Left ventricle myocardium inferior (tissue), 1 donor: ENCODE measurements around the gene CATSPER3. TPM values are rescaled to one million over a fixed set of nuclear protein-coding genes. Genes with fewer than 3 reads are reported as not detected.

Experiments
- DNase-seq: peaks from one replicate; pipeline ENCODE4 v3.0.0-alpha.2; 2020
- H3K27ac ChIP-seq: fragments of 200-600 bp; replicated peaks from 2 replicates; pipeline ENCODE4 v1.8.0; 2021
- H3K27me3 ChIP-seq: fragments of 200-600 bp; 2 replicates; pipeline ENCODE4 v1.8.0; 2021; ENCODE audit warnings: low read depth
- H3K36me3 ChIP-seq: fragments of 200-600 bp; 2 replicates; pipeline ENCODE4 v1.8.0; 2021
- H3K4me1 ChIP-seq: fragments of 200-600 bp; 2 replicates; pipeline ENCODE4 v1.8.0; 2021
- H3K4me3 ChIP-seq: fragments of 200-600 bp; 2 replicates; pipeline ENCODE4 v1.8.0; 2021; ENCODE audit warnings: mild to moderate bottlenecking, moderate library complexity
- H3K9me3 ChIP-seq: fragments of 200-600 bp; replicated peaks from 2 replicates; pipeline ENCODE4 v1.8.0; 2021
- intact Hi-C: fragments of 100-400 bp; cut with micrococcal nuclease; formaldehyde crosslinking; loops from one replicate; pipeline ENCODE4 v1.11.0; 2022
- total RNA-seq: library from RNA; stranded (reverse); fragmentation: NEBNext Ultra II Directional; extraction: Animal tissue kit (Norgen Biotek cat#: 25700); gene quantifications from one replicate; pipeline ENCODE4 v1.2.1, GENCODE V29; 2021
- TF ChIP-seq, protein P1 (sequence below): fragments of 200-600 bp; IDR thresholded peaks from 2 replicates; pipeline ENCODE4 v1.8.0; 2021; ENCODE audit warnings: antibody characterized with exemption, mild to moderate bottlenecking, borderline replicate concordance
- donor health status: DM: no; HTN: yes; CAD: no; lungs with severe emphysema.

Gene CATSPER3
- total RNA-seq, 1 donor from 2014 or later = 0.49 TPM

DNA sequence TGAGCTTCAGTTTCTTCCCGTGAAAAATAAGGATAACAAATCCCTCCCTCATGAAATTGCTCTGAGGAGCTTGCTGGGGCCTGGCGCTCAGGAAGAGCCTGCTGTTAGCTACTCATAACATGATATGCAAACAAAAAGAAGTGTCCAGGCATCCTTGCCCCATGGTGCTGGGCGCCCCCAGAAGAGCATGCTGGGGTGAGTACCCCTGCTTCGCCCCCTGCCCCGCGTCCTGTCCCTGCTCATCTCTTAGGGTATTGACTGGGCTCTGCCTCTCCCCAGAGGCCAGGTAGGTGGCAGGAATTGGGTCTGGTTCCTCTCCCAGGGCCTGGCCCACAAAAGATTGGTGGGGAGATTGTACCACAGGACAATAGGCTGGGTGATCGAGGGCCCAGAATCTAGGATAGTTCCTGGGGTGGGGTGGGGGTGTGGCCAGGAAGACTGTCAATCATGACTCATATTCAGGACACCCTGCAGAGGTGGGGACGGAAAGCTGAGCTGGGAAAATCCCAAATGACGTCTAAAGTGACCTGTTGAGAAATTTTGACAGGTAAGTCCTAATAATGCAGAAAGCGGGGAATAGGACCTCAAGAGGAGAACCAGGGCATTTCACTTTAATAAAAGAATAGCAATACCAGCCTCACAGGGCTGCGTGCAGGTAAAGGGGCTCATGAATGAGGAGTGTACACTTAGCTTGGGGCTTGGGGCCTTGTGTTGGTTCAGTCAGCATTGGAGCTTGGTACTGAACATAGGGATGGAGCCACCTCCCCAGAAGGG is 57.4 kb downstream of the CATSPER3 start:
- Histone ChIP-seq H3K4me1 (peaks cover 13% of the 10 kb centered on the region), H3K4me3 (no peak overlapping the region), H3K36me3 (no peaks in the 10 kb centered on the region), H3K9me3 (no peaks in the 10 kb centered on the region), H3K27me3 (peaks cover 64% of the 10 kb centered on the region), H3K27ac (no peak overlapping the region)
- no peak for DNase-seq
- TF ChIP-seq, protein P1, sequence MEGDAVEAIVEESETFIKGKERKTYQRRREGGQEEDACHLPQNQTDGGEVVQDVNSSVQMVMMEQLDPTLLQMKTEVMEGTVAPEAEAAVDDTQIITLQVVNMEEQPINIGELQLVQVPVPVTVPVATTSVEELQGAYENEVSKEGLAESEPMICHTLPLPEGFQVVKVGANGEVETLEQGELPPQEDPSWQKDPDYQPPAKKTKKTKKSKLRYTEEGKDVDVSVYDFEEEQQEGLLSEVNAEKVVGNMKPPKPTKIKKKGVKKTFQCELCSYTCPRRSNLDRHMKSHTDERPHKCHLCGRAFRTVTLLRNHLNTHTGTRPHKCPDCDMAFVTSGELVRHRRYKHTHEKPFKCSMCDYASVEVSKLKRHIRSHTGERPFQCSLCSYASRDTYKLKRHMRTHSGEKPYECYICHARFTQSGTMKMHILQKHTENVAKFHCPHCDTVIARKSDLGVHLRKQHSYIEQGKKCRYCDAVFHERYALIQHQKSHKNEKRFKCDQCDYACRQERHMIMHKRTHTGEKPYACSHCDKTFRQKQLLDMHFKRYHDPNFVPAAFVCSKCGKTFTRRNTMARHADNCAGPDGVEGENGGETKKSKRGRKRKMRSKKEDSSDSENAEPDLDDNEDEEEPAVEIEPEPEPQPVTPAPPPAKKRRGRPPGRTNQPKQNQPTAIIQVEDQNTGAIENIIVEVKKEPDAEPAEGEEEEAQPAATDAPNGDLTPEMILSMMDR = no peak
- intact Hi-C loops = no loop called here

DNA sequence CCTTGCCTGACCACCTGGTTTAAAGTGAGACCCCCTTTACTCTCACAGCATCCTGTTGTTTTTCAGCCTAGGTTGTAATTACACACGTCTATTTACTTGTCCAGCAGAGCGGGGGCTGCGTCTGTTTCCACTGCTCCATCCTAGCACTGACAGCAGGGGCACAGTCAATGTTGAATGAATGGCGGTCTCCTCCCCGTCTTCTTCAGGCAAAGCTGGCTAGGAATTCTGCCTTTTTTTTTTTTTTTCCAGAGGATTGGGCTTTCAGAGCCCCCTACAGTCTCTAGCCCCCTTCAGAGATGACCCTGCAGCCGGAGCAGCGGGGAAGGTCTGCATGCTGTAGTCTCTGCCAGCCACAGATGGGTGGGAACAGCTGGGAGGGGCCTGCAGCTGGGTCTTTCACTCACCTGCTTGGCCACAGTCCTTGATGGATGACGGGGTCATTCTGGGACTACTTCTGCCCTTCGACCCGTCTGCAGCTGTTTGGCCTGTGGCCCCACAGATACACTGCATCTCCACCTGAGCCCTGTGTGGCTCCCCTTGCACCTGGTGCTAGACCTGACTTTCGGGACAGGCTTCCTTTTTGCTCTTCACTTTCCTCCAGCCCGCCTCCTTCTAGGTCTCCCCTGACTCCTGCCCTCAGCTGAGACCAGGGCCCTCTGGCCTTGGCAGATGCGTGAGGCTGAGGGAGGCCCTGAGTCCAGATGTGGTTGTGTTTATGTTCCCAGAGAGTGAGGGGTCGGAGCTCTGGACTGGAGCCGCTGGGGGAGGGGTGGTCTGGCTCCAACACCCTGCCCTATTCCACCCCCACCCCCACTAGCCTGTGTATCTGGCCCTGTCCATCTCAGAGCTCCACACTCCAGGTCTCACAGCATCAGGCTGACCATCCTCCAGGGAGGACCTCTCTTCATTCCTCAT is 58.3 kb downstream of the CATSPER3 start:
- Histone ChIP-seq H3K4me1 (peaks cover 21% of the 10 kb centered on the region), H3K36me3 (no peaks in the 10 kb centered on the region), H3K9me3 (no peaks in the 10 kb centered on the region), H3K27me3 (peaks cover 73% of the 10 kb centered on the region), H3K4me3 (no peak overlapping the region), H3K27ac (no peak overlapping the region)
- intact Hi-C loops = no loop called here
- TF ChIP-seq, protein P1 = no peak
- DNase-seq = peak; percentile 6

DNA sequence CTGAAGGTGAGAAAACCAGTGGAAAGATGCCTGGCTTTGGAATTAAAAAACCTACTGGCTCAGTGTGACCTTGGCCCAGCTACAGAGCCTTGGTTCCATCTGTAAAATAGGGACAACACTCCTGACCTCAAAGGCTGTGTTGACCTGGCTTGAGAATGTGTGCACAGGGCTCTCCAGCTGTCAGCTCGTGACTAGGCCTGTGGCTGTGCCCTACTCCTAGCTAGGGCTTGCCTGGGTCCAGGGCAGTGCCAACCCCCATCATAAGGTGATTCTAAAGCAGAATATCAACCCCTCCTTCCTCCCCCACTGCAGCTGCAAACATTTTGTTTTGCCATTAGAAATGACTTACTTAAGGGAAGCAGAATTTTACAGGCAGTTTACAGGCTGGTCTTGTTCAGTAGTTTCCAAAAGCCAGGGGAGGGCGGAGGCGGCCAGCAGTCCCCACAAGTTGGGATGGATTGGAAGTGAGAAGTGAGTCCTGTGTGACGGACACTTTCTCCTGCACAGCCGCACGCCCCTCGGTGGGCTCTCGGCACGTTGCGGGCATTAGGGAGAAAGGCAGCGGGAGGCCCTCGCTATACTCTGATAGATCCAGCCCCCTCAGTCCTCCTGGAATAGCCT is 59.0 kb downstream of the CATSPER3 start:
- Histone ChIP-seq H3K36me3 (no peaks in the 10 kb centered on the region), H3K27me3 (peaks cover 81% of the 10 kb centered on the region), H3K9me3 (no peaks in the 10 kb centered on the region), H3K4me1 (peaks cover 28% of the 10 kb centered on the region), H3K27ac (no peak overlapping the region), H3K4me3 (no peak overlapping the region)
- TF ChIP-seq, protein P1 = no peak
- no peak for DNase-seq
- intact Hi-C loops = no loop called here

DNA sequence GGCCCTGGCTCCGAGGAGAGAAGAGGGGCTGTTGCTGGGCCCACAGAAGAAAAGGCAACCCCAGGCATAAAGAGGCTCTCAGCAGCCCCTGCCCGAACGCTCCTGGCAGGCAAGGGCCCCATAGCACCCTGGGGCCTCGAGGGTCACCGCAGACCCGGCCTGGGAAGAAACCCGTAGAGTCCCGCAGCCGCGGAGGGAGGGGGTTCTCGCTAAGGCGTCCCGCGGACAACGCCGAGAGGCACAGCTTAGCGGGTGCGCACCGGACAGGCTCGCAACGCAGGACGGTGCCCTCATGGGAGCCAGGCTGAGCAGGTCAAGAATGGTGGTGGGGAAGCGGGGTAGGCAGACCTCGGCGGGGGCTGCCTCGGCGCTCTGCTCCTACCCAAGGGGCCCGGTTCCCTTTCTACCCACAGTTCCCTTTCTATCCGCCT is 59.6 kb downstream of the CATSPER3 start:
- Histone ChIP-seq H3K4me3 (no peak overlapping the region), H3K36me3 (no peaks in the 10 kb centered on the region), H3K9me3 (no peaks in the 10 kb centered on the region), H3K27ac (no peak overlapping the region), H3K4me1 (peaks cover 28% of the 10 kb centered on the region), H3K27me3 (peaks cover 86% of the 10 kb centered on the region)
- intact Hi-C loops = no loop called here
- TF ChIP-seq, protein P1 = no peak
- peak; percentile 5 for DNase-seq
